ENCODE measurements around the gene SEMA6B. TPM values are rescaled to one million over a fixed set of nuclear protein-coding genes. Genes with fewer than 3 reads are reported as not detected.

Gene SEMA6B
- total RNA-seq, 1 donor from 2014 or later: not detected

DNA sequence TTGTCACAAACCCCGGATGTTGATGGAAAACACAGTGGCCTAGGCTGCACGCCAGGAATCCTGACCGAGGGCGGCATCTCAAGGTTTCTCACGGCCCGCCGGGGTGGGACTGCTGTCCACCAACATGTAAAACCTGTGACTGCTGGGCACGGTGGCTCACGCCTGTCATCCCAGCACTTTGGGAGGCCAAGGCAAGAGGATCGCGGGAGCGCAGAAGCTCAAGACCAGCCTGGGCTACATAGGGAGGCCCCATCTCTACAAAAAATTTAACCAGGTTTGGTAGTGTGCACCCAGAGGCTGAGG lies 52.4 kb downstream of the SEMA6B start:
- Mint-ChIP-seq H3K9me3 (no peaks in the 10 kb centered on the region), H3K27me3 (ENCODE audit: insufficient read depth) (no peaks in the 10 kb centered on the region), H3K4me1 (ENCODE audit: low read depth) (peaks cover 9% of the 10 kb centered on the region), H3K4me3 (no peak overlapping the region), H3K27ac (no peak overlapping the region), H3K36me3 (ENCODE audit: low read depth) (peaks cover 3% of the 10 kb centered on the region)
- intact Hi-C loops (cut with micrococcal nuclease): no loop called here
- DNase-seq (ENCODE audit: low spot score): no peak

DNA sequence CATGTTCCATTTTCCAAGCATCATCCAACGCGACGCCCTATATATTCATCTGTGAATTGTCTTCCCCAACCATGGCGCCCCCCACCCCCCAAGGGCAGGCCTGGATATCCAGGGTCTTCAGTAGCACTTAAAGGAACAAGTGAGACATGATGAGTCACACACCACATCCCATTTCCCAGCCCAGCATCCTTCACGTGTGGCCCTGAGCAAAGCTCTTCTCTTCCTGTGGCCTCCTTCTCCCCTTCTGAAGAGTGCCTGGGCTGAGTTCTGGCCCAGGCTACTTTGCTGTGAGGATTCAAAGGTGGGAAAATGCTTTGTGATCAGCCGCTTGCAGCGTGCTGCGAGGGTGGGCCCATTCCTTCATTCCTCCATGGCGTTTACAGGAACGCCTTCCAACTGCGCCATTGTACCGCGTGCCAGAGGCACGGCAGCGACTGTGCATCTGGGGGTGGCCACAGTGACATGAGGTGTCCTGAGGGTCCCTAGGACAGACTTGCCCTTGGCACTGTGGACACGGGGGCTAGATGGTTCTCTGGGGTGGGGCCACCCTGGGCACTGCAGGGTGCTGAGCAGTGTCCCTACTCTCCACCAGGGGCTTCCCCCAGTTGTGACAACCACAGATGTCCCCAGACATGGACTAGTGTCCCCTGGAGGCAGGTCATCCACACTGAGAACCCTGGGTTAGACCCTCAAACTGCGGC lies 52.9 kb downstream of the SEMA6B start:
- Mint-ChIP-seq H3K4me3 (no peak overlapping the region), H3K4me1 (ENCODE audit: low read depth) (peaks cover 9% of the 10 kb centered on the region), H3K27me3 (ENCODE audit: insufficient read depth) (no peaks in the 10 kb centered on the region), H3K36me3 (ENCODE audit: low read depth) (peaks cover 3% of the 10 kb centered on the region), H3K27ac (peak overlapping the region; percentile 59), H3K9me3 (no peaks in the 10 kb centered on the region)
- no peak for DNase-seq (ENCODE audit: low spot score)
- intact Hi-C loops (cut with micrococcal nuclease): no loop called here

DNA sequence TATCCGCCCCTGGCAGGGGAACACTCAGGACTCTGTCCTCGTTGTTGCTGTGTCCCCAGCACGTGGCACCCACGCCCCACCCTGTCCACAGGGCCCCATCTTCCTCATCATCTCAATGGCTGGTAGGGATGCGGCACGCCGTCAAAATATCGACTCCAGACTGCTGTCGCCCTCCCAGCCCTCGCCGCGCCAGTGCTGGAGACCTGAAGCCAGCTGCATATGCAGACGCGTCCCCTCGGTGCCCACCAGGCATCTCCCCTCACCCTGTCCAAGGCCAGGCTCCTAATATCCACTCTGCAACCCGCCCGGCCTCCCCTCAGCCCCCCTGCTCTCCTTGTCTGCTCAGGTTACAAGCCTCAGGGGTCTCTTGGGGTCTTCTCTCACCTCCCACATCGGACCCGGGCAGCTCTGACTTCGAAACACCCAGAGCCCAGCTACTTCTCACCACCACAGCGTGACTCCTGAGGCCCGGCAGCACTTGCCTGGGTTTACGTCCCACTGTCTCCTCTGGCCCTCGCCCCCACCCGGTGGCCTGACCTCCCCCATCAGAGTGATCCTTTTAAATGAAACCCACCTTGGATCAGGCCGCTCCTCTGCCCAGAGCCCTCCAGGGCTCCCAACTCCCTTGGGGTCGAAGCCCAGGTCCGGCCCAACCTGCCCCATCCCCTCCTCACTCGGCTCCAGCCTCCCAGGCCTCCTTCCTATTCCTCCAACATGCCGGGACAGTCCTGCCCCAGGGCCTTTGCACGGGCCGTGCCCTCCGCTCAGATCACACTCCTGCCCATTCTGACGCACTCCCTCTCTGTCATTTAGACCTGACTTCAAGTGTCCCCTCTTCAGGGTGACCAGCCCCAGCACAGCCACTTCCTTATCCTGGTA lies 53.7 kb downstream of the SEMA6B start:
- Mint-ChIP-seq H3K27me3 (ENCODE audit: insufficient read depth) (no peaks in the 10 kb centered on the region), H3K4me3 (no peak overlapping the region), H3K27ac (peak overlapping the region; percentile 59), H3K9me3 (no peaks in the 10 kb centered on the region), H3K4me1 (ENCODE audit: low read depth) (peaks cover 9% of the 10 kb centered on the region), H3K36me3 (ENCODE audit: low read depth) (peaks cover 3% of the 10 kb centered on the region)
- no peak for DNase-seq (ENCODE audit: low spot score)
- intact Hi-C loops (cut with micrococcal nuclease): no loop called here

DNA sequence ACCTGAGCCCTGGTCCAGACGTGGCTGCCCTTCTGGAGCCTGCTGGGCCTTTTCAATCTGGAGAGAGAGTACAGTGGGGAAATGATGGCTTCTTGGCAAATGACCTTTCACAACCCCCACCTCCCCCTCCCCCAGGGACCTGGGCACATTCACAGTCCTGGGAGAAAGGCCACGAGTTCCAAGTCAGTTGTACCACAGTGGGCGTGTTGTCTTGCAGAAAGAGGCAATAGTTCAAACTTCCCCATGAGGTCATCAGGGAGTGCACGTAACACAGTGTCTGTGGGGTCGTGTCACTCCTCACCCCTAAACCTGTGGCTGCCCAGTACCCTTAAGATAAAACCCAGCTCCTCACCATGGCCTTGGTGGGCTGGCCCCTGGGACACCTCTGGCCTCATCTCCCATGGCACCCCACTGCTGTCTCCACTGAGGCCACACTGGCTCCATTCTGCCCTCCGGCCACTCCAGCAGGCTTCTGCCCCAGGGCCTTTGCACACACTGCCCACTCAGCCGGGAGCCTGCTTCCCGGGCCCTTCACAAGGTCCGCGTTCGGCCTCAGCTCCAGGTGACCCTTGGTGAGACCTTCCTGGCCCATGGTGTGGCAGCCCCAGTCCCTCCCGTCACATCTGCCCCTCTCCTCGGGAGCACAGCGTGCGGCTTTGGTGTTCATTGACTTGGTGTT lies 54.5 kb downstream of the SEMA6B start:
- Mint-ChIP-seq H3K9me3 (no peaks in the 10 kb centered on the region), H3K4me3 (no peak overlapping the region), H3K27ac (no peak overlapping the region), H3K4me1 (ENCODE audit: low read depth) (peaks cover 9% of the 10 kb centered on the region), H3K27me3 (ENCODE audit: insufficient read depth) (no peaks in the 10 kb centered on the region), H3K36me3 (ENCODE audit: low read depth) (peaks cover 3% of the 10 kb centered on the region)
- intact Hi-C loops (cut with micrococcal nuclease): no loop called here
- no peak for DNase-seq (ENCODE audit: low spot score)

DNA sequence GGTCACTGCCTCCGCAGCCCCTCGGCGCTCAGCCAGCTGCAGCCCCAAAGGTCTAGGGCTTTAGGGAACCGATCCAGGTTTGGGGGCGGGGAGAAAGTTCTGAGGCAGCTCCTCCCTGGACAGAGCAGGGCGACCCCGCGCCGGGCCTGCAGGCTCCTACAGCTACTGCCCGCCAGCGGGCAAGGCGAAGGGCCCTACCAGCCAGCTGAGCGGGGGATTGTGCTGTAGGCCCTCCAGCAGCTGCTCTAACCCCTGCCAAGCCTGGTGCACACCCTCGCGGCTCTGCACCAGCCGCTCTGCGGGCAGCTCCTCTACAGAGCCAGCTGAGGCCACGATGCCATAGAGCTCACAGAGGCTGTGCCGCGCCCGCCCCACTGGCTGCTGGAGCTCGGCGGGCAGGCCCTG lies 55.2 kb downstream of the SEMA6B start:
- DNase-seq (ENCODE audit: low spot score): no peak
- H3K4me3 Mint-ChIP-seq: no peak overlapping the region
- no peaks in the 10 kb centered on the region for H3K27me3 Mint-ChIP-seq (ENCODE audit: insufficient read depth)
- peaks cover 3% of the 10 kb centered on the region for H3K36me3 Mint-ChIP-seq (ENCODE audit: low read depth)
- H3K9me3 Mint-ChIP-seq: no peaks in the 10 kb centered on the region
- no peak overlapping the region for H3K27ac Mint-ChIP-seq
- intact Hi-C loops (cut with micrococcal nuclease): no loop called here
- peaks cover 9% of the 10 kb centered on the region for H3K4me1 Mint-ChIP-seq (ENCODE audit: low read depth)

DNA sequence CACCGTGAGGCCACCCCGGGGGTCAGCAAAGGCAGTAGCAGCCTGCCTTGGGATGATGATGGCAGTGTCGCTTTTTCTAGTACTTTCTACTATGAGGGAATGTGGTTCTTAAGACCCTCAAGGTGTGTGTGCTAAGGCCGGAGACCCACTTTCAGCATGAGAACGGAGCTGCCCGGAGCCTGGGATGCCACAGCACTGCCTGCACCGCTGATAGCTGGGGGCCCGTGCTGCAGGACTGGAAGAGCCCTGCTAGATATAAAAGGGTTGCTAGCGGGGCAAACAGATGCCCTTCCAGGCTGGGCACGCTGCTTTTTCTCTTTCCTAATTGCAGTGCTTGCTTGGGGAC lies 55.7 kb downstream of the SEMA6B start:
- H3K27me3 Mint-ChIP-seq (ENCODE audit: insufficient read depth): no peaks in the 10 kb centered on the region
- H3K27ac Mint-ChIP-seq: no peak overlapping the region
- no peak for DNase-seq (ENCODE audit: low spot score)
- no peak overlapping the region for H3K4me3 Mint-ChIP-seq
- intact Hi-C loops (cut with micrococcal nuclease): no loop called here
- H3K36me3 Mint-ChIP-seq (ENCODE audit: low read depth): peaks cover 3% of the 10 kb centered on the region
- H3K9me3 Mint-ChIP-seq: no peaks in the 10 kb centered on the region
- peaks cover 9% of the 10 kb centered on the region for H3K4me1 Mint-ChIP-seq (ENCODE audit: low read depth)

DNA sequence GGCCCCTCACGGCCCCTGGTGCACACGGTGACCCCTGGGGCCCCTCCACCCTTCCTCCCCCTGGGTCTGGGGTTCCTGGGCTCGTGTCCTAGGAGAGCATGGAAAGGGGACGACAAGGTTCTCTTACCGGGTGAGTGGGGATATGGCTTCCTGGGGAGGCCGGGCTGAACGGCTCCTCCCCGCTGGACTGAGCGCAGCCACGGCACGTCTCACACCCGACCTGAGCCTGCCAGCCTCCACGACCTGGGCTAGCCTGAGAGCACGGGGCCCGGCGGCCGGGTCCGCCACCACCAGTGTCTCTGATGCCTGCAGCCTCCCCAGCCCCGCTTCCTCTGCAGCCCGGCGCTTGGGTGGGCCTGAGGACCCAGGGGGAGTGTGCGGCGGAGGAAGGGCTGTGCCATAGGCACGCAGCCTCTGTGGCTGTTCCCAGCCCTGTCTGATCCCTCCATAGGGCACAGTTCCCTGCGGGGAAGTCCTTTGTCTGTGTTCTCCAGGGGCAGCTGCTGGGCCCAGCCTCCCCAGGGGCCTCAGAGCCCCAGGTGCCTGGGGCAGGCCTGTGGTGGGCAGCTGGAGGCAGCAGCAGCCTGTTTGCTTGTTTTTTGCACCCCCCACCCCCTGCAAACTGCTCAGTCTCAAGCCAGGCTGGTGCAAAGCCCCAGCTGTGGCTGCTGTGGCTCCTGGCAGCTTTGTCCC lies 56.2 kb downstream of the SEMA6B start:
- H3K4me3 Mint-ChIP-seq: no peak overlapping the region
- no peaks in the 10 kb centered on the region for H3K9me3 Mint-ChIP-seq
- intact Hi-C loops (cut with micrococcal nuclease): no loop called here
- no peaks in the 10 kb centered on the region for H3K27me3 Mint-ChIP-seq (ENCODE audit: insufficient read depth)
- DNase-seq (ENCODE audit: low spot score): no peak
- peaks cover 3% of the 10 kb centered on the region for H3K36me3 Mint-ChIP-seq (ENCODE audit: low read depth)
- peaks cover 9% of the 10 kb centered on the region for H3K4me1 Mint-ChIP-seq (ENCODE audit: low read depth)
- no peak overlapping the region for H3K27ac Mint-ChIP-seq

DNA sequence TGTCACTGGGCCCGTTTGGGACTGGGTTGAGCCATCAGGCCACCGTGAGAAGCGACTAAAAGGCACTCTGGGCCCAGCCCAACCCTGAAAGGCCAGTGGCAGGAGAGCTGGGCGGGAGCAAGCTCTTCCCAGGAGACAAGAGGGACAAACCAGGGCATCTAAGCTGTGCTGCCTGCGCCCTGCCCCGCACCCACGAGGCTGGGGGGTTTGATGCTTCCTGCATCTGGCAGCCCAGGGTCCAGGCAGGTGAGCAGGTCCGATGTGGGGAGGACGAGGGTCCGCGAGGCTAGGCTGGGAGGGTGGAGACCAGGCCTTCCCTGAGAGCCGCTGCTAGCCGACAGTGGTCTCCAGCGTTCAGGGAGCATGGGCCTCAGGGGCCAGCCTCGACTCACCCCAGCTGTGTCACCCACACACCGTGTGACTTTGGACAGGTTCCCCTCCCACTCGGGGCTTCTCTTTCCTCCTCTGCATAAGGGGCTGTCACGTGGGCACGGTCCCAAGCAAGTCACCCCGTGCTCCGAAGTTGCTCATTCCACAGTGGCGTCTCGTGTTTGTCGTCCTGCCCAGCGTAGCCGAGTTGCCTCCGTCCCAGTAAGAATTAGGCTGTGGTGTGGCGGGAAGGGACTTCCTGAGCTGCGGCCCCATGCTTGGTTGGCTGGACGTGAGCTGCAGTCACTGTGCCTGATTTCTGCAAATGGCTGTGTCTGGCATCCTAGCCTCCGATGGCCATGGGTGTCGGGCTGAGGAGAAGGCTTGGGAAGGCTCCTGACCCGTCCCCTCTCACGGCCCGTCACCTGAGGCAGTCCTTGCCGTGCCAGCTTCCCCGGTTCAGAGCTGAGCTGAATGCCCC lies 57.0 kb downstream of the SEMA6B start:
- intact Hi-C loops (cut with micrococcal nuclease): no loop called here
- Mint-ChIP-seq H3K27ac (no peak overlapping the region), H3K4me1 (ENCODE audit: low read depth) (peaks cover 9% of the 10 kb centered on the region), H3K4me3 (no peak overlapping the region), H3K36me3 (ENCODE audit: low read depth) (peaks cover 3% of the 10 kb centered on the region), H3K27me3 (ENCODE audit: insufficient read depth) (no peaks in the 10 kb centered on the region), H3K9me3 (no peaks in the 10 kb centered on the region)
- no peak for DNase-seq (ENCODE audit: low spot score)

DNA sequence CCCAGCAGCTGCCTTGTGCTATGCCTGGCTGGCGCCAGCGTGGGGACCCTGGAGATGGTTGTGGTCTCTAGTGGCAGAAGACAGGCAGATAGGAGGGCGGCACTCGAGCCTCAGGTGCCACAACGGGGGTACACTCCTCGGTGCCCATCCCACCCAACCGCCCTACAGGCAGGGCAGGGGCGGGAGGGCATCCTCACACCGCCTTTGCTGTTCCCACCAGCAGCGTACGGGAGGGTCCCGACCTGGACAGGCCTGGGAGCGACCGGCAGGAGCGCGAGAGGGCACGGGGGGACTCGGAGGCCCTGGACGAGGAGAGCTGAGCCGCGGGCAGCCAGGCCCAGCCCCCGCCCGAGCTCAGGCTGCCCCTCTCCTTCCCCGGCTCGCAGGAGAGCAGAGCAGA lies 57.8 kb downstream of the SEMA6B start:
- Mint-ChIP-seq H3K4me3 (no peak overlapping the region), H3K27me3 (ENCODE audit: insufficient read depth) (no peaks in the 10 kb centered on the region), H3K27ac (no peak overlapping the region), H3K9me3 (no peaks in the 10 kb centered on the region), H3K36me3 (ENCODE audit: low read depth) (peaks cover 3% of the 10 kb centered on the region), H3K4me1 (ENCODE audit: low read depth) (peaks cover 7% of the 10 kb centered on the region)
- DNase-seq (ENCODE audit: low spot score): no peak
- intact Hi-C loops (cut with micrococcal nuclease): no loop called here

DNA sequence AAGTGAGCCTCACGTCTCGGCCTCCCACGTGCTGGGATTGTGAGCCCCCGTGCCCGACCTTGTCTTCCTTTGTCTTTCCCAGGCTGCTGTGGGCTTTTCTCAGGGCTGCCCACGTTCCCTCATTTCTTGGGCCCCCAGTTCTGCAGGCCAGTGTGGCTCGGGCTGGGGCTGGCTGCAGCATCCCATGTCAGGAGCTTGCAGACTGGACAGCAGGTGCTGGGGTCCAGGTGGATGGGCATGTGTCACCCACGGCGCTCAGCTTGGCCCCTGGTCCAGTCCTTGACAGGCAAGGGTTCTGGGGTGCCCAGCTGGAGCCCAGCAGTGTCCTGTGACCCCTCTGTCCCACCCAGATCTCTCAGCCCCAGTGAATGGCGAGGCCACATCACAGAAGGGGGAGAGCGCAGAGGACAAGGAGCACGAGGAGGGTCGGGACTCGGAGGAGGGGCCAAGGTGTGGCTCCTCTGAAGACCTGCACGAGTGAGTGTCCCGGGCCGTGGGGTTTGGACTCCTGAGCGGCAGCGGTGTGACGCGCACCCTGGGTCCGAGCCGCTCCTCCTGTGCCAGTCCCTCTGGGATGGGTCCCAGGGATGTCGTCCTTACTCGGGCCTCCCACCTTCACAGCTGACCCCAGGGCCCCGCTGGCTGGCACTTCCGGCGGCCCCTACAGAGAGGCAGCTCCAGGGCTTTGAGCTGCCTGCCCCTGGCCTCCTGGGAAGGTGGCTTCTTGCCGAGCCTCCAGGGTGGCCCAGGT lies 58.5 kb downstream of the SEMA6B start:
- no peaks in the 10 kb centered on the region for H3K9me3 Mint-ChIP-seq
- no peak overlapping the region for H3K4me3 Mint-ChIP-seq
- H3K27me3 Mint-ChIP-seq (ENCODE audit: insufficient read depth): no peaks in the 10 kb centered on the region
- DNase-seq (ENCODE audit: low spot score): no peak
- no peak overlapping the region for H3K27ac Mint-ChIP-seq
- peaks cover under 1% of the 10 kb centered on the region for H3K4me1 Mint-ChIP-seq (ENCODE audit: low read depth)
- intact Hi-C loops (cut with micrococcal nuclease): no loop called here
- H3K36me3 Mint-ChIP-seq (ENCODE audit: low read depth): no peaks in the 10 kb centered on the region

DNA sequence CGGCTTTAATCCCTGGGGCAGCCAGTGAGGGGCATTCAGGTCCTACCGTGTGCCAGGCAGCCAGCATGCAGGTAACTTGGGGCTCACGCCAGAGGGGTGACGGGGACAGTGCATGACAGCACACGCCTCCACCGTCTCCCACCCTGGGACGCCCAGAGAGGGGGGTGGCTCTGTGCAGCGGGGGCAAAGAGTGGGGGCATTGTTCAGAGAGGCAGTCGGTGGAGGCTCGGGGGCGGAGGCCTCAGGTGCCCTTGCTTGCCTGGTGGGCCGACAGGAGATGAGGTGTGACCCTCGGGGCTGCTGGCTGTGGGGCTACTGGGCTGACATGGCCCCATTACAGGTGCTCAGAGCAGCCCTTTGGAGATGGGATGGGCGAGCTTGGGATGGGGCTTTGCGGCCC lies 59.6 kb downstream of the SEMA6B start:
- Mint-ChIP-seq H3K27me3 (ENCODE audit: insufficient read depth) (no peaks in the 10 kb centered on the region), H3K27ac (no peak overlapping the region), H3K4me1 (ENCODE audit: low read depth) (no peaks in the 10 kb centered on the region), H3K4me3 (no peak overlapping the region), H3K9me3 (no peaks in the 10 kb centered on the region), H3K36me3 (ENCODE audit: low read depth) (no peaks in the 10 kb centered on the region)
- no peak for DNase-seq (ENCODE audit: low spot score)
- intact Hi-C loops (cut with micrococcal nuclease): no loop called here

DNA sequence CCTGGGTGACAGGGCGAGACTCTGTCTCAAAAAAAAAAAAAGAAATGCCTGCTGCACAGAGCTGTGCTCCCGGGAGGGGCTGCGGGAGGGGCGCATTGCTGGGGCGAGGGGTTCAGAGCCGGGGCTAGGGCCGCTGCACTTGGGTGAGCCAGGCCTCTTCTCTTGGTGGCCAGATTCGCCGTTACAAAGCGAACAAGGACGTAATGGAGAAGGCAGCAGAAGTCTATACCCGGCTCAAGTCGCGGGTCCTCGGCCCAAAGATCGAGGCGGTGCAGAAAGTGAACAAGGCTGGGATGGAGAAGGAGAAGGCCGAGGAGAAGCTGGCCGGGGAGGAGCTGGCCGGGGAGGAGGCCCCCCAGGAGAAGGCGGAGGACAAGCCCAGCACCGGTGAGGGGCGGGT lies 60.2 kb downstream of the SEMA6B start:
- no peak for DNase-seq (ENCODE audit: low spot score)
- Mint-ChIP-seq H3K4me3 (no peak overlapping the region), H3K4me1 (ENCODE audit: low read depth) (no peaks in the 10 kb centered on the region), H3K27ac (no peak overlapping the region), H3K9me3 (no peaks in the 10 kb centered on the region), H3K36me3 (ENCODE audit: low read depth) (peaks cover 2% of the 10 kb centered on the region), H3K27me3 (ENCODE audit: insufficient read depth) (no peaks in the 10 kb centered on the region)
- intact Hi-C loops (cut with micrococcal nuclease): no loop called here
